GM21786 (cell line): ENCODE results near the gene OTOF.

Experiments
- ATAC-seq: cut with Tn5 transposase; IDR thresholded peaks from one replicate; pipeline ENCODE4 v1.9.1; 2021; ENCODE audit not compliant: unreplicated experiment

OTOF gene

GRCh38 chr2:26454561-26455001 lies 23.3 kb downstream of the OTOF start:
- no peak for ATAC-seq

- no peak for ATAC-seq
Observed at GRCh38 chr2:26453421-26454329, 24.2 kb downstream of the OTOF start.

GRCh38 chr2:26451700-26452099 lies 26.2 kb downstream of the OTOF start:
- no peak for ATAC-seq

GRCh38 chr2:26450031-26450635 lies 27.8 kb downstream of the OTOF start:
- ATAC-seq, result no peak

- no peak for ATAC-seq
Observed at GRCh38 chr2:26449278-26450030, 28.5 kb downstream of the OTOF start.

GRCh38 chr2:26448651-26449050 lies 29.3 kb downstream of the OTOF start:
- no peak for ATAC-seq

GRCh38 chr2:26444236-26444635 lies 33.7 kb downstream of the OTOF start:
- no peak for ATAC-seq

GRCh38 chr2:26442707-26443106 lies 35.2 kb downstream of the OTOF start:
- ATAC-seq, result no peak

- no peak for ATAC-seq
Observed at GRCh38 chr2:26442301-26442700, 35.6 kb downstream of the OTOF start.

- no peak for ATAC-seq
Observed at GRCh38 chr2:26438926-26439325, 39.0 kb downstream of the OTOF start.

- ATAC-seq, result no peak
Observed at GRCh38 chr2:26438526-26438925, 39.4 kb downstream of the OTOF start.

GRCh38 chr2:26435106-26435505 lies 42.8 kb downstream of the OTOF start:
- no peak for ATAC-seq

GRCh38 chr2:26432859-26433258 lies 45.1 kb downstream of the OTOF start:
- no peak for ATAC-seq

GRCh38 chr2:26432363-26432762 lies 45.6 kb downstream of the OTOF start:
- ATAC-seq, result no peak

GRCh38 chr2:26430826-26431225 lies 47.1 kb downstream of the OTOF start:
- ATAC-seq, result no peak

GRCh38 chr2:26429779-26430578 lies 47.9 kb downstream of the OTOF start:
- no peak for ATAC-seq

GRCh38 chr2:26428846-26429245 lies 49.1 kb downstream of the OTOF start:
- ATAC-seq, result no peak

- ATAC-seq, result no peak
Observed at GRCh38 chr2:26424221-26424620, 53.7 kb downstream of the OTOF start.

GRCh38 chr2:26423750-26424149 lies 54.2 kb downstream of the OTOF start:
- ATAC-seq, result no peak

- ATAC-seq, result no peak
Observed at GRCh38 chr2:26422947-26423629, 54.8 kb downstream of the OTOF start.
